ENCODE data around the gene RUNX2. TPM values are rescaled to one million over a fixed set of nuclear protein-coding genes. Genes with fewer than 3 reads are reported as not detected.

The RUNX2 gene
- total and polyA plus RNA-seq, 2 experiments from 2014 or later = 1.0 to 2.1 TPM

- DNase-seq (ENCODE audit: low spot score) = peak; percentile 19
- TF ChIP-seq CTCF (IDR thresholded peaks at IDR 0.05; ENCODE audit: poor library complexity) = no peak
- no peak for TF ChIP-seq EZH2phosphoT487 (IDR thresholded peaks at IDR 0.05; ENCODE audit: low read depth, severe bottlenecking, unreplicated experiment)
- TF ChIP-seq EZH2 (IDR thresholded peaks at IDR 0.05; ENCODE audit: borderline replicate concordance) = no peak
- H3K4me2 ChIP-seq = peak overlapping the region; percentile 1
- no peaks in the 10 kb centered on the region for H4K20me1 ChIP-seq (ENCODE audit: insufficient read depth, poor library complexity, severe bottlenecking)
- no peaks in the 10 kb centered on the region for H3K36me3 ChIP-seq (replicated peaks; ENCODE audit: insufficient read depth, low read depth)
- WGBS (ENCODE audit: low lambda C conversion rate, missing lambda C conversion rate) = 56% methylated on average over 8 of the region's 8 CpGs
- H3K79me2 ChIP-seq = no peaks in the 10 kb centered on the region
- no peaks in the 10 kb centered on the region for H3K9me2 ChIP-seq (replicated peaks; ENCODE audit: insufficient read depth)
- no peaks in the 10 kb centered on the region for H3K27me3 ChIP-seq
- H3K27ac ChIP-seq = peak overlapping the region; percentile 50
- no peak overlapping the region for H2AFZ ChIP-seq
- H3K9me3 ChIP-seq (ENCODE audit: low read depth) = no peaks in the 10 kb centered on the region
- H3K4me3 ChIP-seq = no peak overlapping the region
- H3K4me1 ChIP-seq (ENCODE audit: insufficient read depth) = no peaks in the 10 kb centered on the region
Observed at GRCh38 chr6:45538641-45539547, 210.8 kb downstream of the RUNX2 start.

- Histone ChIP-seq H3K4me3 (no peak overlapping the region), H3K79me2 (no peaks in the 10 kb centered on the region), H3K27ac (no peak overlapping the region), H3K9me3 (ENCODE audit: low read depth) (no peaks in the 10 kb centered on the region), H3K4me2 (no peak overlapping the region), H3K27me3 (no peaks in the 10 kb centered on the region), H2AFZ (no peak overlapping the region), H3K36me3 (replicated peaks; ENCODE audit: insufficient read depth, low read depth) (no peaks in the 10 kb centered on the region), H3K4me1 (ENCODE audit: insufficient read depth) (no peaks in the 10 kb centered on the region), H3K9me2 (replicated peaks; ENCODE audit: insufficient read depth) (no peaks in the 10 kb centered on the region), H4K20me1 (ENCODE audit: insufficient read depth, poor library complexity, severe bottlenecking) (no peaks in the 10 kb centered on the region)
- WGBS (ENCODE audit: low lambda C conversion rate, missing lambda C conversion rate) = 84% methylated on average over 6 of the region's 6 CpGs
- DNase-seq (ENCODE audit: low spot score) = no peak
- no peak for TF ChIP-seq EZH2 (IDR thresholded peaks at IDR 0.05; ENCODE audit: borderline replicate concordance)
- no peak for TF ChIP-seq CTCF (IDR thresholded peaks at IDR 0.05; ENCODE audit: poor library complexity)
- TF ChIP-seq EZH2phosphoT487 (IDR thresholded peaks at IDR 0.05; ENCODE audit: low read depth, severe bottlenecking, unreplicated experiment) = no peak
Observed at GRCh38 chr6:45540375-45540920, 212.3 kb downstream of the RUNX2 start.

- TF ChIP-seq EZH2phosphoT487 (IDR thresholded peaks at IDR 0.05; ENCODE audit: low read depth, severe bottlenecking, unreplicated experiment) = no peak
- TF ChIP-seq EZH2 (IDR thresholded peaks at IDR 0.05; ENCODE audit: borderline replicate concordance) = no peak
- TF ChIP-seq CTCF (IDR thresholded peaks at IDR 0.05; ENCODE audit: poor library complexity) = no peak
- 93% methylated on average over 3 of the region's 3 CpGs for WGBS (ENCODE audit: low lambda C conversion rate, missing lambda C conversion rate)
- Histone ChIP-seq H3K27ac (no peak overlapping the region), H2AFZ (no peak overlapping the region), H3K4me3 (no peak overlapping the region), H4K20me1 (ENCODE audit: insufficient read depth, poor library complexity, severe bottlenecking) (no peaks in the 10 kb centered on the region), H3K4me1 (ENCODE audit: insufficient read depth) (no peaks in the 10 kb centered on the region), H3K27me3 (no peaks in the 10 kb centered on the region), H3K9me2 (replicated peaks; ENCODE audit: insufficient read depth) (no peaks in the 10 kb centered on the region), H3K9me3 (ENCODE audit: low read depth) (no peaks in the 10 kb centered on the region), H3K36me3 (replicated peaks; ENCODE audit: insufficient read depth, low read depth) (no peaks in the 10 kb centered on the region), H3K79me2 (no peaks in the 10 kb centered on the region), H3K4me2 (no peak overlapping the region)
- DNase-seq (ENCODE audit: low spot score) = no peak
Observed at GRCh38 chr6:45541934-45542333, 213.8 kb downstream of the RUNX2 start.

All from hepatocyte (in vitro differentiated cells).